Embryonic facial prominence (tissue), 1 donor: ENCODE data around the gene CLDN22.

Experiments used
- DNase-seq: peaks from one replicate; pipeline ENCODE4 v3.0.0-alpha.2; 2016; ENCODE audit errors: extremely low spot score

Gene CLDN22

DNA sequence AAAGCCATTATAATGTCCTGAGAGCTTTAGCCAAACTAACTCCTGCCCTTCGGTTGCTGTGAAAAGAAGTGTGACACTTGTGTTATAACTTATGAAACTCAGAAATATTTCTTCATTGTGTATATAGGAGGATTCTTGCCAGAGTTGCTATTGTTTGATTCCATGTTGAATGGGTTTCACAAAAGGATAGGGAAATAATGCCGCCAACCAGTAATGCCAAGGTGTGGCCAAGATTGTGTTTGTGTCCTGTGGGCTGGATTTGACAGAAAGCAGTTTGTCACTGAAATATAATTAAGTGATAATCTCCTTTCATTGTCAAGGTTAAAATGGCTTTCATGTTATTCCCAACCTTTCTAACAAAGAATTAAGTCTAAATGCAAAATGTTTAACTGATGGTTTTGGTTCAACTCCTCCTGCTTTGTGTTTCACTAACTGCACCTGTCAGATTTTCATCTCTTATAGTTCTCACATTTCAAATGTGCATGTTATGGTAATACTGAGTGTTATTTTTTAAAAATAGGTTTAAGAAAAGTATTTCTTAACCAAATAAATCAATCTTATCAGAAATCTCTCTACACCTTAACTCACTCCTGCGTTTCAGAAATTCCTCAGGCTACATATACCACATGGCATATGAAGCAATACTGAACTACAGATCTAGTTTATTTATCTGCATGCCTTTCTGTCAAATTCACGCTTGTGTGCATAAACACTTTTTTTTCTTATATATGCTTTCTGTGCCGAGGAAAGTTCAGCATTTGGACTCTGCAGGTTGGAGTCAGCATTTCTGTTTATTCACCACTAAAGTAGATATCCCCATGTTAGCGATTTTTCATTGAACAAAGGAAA, at the start of gene CLDN22:
CLDN22 (minus strand) TSS at position 66 of the 849 bp plus-strand sequence; CDS start at position 8, 58 bp downstream.
- no peak for DNase-seq

DNA sequence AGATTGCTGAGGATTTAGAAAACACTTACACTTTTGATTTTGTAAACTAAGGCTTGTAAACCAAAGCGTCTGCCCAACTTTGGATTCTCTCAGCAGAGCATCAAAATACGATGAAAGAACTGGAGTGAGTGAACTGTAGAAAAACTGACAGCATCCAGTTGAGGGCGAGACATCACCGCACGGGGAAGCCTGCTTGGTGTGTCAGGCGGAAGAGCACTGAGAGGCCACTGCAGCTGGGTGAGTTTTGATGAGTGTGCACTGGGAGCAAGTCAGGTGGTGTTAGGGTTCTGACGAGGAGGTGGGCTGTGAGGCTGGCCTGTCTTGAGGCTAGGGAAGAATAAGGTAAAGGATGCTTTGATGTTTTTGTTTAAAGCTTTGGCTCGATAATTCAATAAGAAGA, 49.0 kb upstream of the CLDN22 start:
- DNase-seq, result no peak

DNA sequence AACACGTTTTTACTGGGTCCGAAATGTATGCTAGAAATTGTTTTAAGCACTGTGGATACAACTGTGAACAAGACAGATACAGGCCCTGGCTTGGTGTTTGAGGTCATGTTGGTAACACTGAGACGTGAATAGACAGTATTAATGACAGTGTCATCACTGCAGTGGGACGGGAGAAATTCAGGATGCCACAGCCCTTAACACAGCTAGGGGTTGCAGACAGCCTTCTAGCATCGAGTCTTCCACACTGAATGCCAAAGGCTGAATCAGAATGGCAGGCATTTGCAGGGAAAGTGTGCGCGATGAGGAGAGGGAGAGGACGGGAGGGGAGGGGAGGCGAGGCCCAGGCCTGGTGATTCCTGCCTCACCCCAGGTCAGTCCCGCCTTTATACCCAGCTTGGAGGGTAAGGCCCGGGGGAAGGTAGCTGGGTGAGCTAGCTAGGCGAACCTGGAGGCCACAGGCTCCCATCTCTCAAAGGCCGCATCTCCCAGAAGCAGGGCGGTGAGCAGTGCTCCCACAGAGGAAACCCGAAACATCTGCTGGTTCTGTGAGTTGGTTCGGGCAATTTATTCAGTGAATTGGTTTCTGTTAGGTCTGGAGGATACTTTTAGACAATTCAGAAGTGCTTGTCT, 46.2 kb upstream of the CLDN22 start:
- DNase-seq, result no peak

DNA sequence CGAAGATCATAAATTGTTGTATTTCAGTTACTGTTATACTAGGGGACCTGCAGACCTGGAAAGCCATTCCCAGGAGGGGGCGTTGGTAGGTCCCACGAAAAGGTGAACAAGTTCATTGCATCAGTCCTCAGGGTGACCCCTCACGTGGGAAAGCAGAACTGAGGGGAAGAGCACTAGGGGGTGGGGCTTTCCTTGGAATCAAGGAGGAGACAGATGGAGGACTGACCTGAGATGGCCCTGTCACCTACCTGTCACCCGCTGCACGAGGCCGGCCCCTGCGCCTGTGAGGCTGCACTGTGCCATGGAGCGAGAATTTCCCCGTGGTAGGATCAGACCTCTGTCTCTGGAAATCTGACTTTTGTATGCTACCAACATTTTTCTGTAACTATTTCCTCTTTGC, 43.9 kb upstream of the CLDN22 start:
- DNase-seq, result no peak

DNA sequence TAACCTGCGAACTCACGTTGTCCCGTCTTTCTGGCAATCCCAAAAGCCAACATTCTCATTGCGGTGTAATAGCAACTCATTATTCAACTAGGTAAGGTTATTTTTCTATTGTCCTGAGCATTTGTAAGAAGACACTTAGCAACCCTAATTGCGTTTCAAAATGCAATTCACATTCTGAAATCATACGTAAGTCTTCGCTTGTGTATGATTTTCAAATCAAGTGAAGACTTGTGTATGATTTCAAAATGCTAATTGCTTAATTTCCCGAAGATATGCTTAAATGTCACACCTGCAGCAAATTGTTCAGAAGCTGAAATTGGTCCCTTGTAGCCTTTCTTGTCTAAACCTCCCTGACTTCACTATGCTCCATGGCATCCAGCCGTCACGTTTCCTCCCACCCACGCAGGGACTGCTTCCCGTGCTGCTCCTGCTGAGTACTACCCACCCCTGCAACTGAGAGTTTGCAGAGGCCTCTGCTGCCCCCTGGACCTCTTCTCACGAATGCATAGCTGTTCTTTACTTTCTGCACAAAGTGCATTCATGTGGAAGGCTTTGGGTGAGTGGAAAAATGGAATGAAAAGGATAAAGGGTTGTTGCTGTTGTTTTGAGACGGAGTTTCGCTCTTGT, 43.0 kb upstream of the CLDN22 start:
- no peak for DNase-seq

DNA sequence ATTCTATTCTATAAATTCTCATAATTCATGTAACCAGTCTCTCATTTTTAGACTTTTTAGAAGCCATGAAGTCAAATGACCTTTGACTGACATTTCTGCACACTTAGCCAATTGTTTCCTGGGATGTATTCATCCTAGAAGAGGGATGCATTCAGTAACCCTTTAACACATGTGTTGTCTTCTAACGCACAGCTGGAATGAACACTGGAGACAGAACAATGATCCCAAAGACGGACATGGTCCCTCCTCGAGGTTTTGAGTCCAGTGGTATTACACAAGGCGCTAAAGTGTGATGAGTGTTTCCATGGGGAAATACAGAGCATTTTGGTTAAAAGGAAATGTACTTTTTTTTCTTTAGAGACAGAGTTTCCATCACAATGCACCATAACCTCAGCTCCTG, 42.0 kb upstream of the CLDN22 start:
- no peak for DNase-seq

DNA sequence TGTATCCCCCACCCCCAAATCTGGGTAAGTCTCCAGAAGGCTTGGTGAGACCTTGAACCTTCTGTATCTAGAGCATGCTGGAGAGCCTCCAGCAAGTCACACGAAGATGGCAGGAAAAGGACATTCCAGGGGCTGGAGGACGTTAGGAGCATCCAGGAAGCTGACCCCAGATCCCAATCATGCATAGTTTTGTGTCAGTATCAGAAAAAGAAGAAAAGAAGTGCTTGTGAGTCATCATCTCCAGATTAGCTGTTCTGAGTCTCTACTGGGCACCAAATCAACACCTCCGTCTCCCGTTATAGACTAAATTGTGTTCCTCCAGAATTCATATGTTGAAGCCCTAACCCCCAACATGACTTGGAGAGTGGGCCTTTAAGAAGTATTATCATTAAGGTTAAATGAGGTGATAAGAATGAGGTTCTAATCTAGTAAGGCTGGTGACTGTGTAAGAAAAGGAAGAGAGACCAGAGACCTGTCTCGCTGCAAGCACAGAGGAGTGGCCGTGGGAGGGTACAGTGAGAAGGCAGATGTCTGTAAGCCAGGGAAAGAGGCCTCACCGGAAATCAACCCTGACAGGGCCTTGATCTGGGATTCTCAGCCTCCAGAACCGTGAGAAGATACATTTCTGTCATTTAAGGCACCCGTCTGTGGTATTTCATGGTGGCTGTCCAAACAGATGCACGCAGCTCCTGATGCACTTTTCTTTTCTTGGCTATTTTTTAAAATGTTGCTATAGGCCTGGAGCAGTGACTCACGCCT, 40.3 kb upstream of the CLDN22 start:
- DNase-seq, result no peak

DNA sequence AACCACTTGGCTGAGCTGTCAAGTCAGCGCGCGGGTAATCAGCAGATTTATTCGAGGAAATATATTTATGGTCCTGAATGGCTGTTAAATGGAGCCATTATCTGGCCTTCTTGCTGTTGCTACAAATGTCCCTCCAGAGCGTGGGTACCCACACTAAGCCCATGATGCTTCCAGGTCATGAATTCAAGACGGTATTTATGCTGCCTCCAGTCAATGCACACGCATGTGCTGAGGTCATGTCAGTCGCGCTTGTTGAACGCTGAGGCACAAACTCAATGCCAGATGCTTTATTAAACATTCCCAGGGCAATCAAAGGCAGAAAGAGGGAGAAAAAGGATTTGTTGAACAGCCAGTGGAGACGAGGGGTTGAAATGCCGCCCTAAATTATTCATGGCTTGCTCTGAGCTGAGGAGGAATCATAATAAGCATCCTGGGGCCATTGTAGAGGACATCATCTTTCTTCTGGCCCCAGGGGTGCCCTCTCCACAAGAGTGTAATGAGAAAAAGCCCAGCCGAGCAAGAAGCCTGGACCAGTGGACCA, 38.2 kb upstream of the CLDN22 start:
- DNase-seq, result no peak

DNA sequence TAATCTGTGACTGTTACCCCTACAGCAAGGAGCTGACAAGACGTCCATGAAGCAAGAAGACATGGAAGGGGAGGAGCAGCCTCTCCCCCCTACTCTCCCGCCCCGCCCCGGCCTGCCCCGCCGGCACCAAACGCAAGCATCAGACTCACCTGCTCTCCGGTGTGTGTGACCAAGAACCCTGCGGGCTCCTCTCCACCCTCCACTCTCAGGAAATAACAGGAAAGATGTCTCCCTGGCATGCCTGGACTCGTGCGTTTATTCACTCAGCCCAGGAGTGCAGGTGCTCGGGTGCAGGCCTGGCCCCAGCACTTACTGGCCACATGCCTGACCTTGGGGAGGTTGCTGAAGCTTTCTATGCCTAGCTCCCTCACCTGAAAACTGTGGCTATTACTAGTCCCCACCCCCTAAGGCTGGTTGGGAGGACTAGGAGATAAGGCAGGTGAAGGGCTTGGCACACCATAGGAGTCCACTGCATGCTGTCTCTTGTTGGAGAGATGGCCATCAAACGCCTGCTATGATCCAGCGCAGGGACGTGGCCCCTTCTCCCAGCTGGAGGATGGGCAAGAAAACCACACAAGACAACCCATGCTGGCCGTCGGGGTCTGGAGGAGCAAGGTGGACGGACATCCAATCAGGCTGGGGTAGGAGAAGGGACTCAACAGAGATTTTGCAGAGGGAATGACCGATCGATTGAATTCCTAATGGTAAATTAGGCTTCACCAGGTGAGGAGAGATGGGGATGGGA, 37.0 kb upstream of the CLDN22 start:
- no peak for DNase-seq

DNA sequence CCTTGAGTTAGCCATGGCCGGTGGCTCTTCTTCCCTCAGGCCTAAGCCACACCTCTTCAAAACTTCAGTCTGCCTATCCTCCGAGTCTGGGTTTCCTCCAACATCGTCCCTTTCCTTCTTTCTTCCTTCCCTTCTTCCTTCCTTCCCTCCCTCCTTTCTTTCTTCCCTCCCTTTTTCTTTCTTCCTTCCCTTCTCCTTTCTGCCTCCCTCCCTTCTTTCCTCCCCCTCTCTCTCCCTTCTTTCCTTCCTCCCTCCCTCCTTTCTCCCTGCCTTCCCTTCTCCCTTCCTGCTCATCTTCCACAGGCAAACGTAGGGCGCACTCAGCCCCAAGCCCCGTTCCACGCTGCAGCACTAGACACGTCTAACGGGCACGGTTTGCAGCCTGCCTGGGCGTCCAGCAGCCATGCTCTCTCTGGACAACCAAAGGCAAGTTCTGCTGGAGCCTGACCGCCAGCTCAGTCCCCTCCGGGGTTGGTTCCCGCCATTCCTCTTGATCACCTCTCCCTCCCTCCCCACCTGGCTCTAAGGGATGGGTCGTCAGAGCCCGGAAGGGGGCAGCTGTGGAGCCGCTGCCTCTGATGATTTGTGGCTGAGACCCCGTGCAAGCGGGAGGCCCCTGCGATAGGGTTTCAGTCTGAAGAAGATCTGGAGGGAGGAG, 36.2 kb upstream of the CLDN22 start:
- no peak for DNase-seq

DNA sequence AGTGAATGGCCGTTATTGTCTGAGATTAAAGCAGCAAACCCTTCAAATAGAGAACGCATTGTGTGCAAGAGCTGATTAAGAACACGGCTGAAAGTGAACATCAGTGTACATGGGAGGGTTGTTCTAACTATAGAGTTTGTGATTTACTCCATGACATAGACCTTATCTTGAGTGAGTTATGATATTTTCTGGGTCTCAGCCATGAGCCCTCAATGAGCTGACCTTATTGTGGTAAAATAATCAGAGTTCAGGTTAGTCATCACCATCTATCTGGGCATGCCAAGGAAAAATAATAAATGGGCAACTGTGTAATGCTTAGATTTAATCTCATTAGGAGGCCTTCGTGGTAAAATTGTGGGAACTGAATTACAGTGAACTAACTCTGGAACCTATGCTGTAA, 35.3 kb upstream of the CLDN22 start:
- DNase-seq, result no peak

DNA sequence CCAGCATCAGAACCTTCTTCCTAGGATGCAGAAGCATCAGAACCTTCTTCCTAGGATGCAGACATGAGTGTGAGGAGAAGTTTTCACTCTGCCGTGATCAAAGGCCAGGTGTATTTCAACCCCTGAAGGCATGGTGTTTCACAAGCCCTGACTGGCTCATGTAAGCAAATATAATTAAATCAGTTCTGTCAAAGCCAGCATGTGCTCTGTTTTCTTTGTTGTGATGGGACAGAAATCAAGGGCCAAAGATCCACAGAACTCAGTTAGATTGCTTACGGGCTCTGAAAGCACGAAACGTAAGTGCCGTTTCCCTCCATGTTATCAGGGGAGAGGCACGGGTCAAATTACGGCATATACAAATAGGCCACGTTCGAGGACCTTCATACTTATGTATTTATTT, 34.1 kb upstream of the CLDN22 start:
- no peak for DNase-seq

DNA sequence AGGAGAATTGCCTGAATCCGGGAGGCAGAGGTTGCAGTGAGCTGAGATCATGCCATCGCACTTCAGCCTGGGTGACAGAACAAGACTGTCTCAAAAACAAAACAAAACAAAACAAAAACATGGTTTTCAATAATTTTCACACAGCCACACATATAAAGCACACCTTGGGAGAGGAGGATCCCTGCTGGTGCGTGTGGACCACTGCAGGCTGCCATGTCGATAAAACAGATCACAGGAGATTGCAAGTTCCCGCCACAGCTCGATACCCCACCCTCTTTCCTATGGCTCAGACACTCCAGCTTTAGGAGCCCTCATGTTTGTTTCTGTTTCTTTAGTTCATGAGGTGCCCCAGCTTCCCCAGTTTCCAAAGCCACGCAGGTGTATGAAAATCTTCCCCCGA, 33.5 kb upstream of the CLDN22 start:
- no peak for DNase-seq

DNA sequence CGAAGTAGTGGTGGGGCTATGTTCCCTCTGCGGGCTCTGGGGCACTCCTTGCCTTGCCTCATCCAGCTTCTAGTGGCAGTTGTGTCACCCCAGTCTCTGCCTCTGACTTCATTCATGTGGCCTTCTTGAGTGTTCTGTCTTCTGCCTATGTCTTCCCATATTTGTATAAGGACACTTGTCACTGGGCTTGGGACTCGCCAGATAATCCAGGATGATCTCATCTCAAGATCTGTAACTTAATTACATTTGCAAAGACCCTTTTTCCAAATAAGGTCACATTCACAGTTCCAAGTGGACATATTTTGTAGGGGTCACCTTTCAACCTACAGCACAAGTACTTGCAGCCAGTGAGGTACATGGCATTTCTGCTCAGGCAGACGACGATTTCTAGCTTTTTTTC, 32.5 kb upstream of the CLDN22 start:
- DNase-seq, result no peak

DNA sequence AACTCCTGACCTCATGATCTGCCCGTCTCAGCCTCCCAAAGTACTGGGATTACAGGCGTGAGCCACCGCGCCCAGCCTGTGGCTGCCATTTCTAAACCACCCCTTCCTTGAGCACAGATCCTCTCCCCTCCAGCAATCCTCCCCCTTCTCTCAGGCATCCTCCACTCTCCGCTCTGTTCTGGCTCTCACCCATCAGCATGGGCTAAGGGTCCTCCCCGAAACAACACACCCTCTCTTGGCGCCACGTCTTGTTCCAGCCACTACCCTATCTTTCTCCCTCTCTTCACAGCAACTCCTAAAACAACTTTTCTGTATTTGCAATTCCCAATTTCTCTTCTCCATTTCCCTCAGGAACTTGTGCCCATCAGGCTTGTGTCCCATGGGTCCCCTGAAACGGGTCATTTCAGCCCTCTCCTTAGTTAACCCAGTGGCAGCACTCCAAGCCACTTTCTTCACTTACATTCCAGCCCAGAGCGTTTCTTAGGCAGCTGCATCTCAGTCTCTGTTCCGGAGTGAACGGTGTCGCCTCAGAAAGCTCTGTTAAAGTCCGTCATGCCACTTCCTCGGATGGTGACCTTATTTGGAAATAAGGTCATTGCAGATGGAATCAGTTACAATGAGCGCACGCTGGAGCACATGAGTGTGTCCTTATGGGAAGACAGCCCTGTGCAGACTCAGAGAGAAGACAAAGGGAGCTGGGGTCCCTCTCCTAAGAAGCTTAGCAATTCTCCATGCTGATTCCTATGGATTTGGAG, 30.4 kb upstream of the CLDN22 start:
- no peak for DNase-seq

DNA sequence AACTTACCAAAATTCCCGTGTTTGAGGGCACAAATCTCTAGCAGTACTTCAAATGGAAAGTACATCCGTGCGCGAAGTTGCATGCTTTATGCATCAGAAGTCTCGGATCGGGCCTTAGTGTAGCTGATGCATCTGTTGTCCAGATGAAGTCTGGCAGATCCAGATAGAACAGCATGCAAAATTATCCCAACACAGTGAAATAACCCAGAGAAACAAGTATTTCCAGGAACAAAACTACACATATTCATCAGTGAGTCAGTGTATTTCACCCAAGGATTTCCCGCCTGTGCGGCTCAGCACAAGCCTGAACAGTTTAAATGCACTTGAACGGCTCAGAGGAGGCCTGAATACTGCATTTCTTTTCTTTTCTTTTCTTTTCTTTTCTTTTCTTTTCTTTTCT, 29.6 kb upstream of the CLDN22 start:
- no peak for DNase-seq

DNA sequence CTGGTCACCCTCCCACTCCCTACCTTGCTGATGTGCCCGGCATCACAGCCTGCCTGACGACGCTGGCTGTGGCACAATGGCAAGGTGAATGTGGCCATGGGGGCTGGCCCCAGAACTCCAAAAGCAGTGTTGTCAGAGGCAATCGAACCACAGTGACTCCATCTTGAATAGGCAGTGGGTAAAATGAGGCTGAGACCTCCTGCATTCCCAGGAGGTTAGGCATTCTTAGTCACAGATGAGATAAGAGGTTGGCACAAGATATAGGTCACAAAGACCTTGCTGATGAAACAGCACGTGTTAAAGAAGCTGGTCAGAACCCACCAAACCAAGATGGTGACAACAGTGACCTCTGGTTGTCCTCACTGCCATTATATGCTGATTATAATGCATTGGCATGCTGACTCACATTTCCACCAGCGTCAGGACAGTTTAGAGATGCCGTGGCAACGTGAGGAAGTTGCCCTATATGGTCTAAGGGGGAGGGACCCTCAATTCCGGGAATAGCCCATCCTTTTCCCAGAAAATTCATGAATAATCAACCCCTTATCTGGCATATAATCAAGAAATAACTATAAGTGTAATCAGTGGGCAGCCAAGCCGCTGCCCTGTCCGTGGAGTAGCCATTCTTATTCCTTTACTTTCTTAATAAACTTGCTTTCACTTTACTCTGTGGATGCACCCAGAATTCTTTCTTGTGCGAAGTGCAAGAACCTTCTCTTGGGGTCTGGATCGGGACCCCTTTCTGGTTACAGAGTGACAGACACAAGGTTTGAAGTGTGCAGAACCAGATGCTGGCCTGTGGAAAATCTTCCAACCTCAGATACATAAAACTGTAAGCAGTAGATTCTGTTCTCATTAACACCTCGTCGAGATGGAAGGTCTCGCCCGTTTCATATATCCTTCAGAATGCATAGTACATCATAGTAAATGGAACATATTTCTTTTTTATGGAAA, 28.9 kb upstream of the CLDN22 start:
- DNase-seq, result no peak

DNA sequence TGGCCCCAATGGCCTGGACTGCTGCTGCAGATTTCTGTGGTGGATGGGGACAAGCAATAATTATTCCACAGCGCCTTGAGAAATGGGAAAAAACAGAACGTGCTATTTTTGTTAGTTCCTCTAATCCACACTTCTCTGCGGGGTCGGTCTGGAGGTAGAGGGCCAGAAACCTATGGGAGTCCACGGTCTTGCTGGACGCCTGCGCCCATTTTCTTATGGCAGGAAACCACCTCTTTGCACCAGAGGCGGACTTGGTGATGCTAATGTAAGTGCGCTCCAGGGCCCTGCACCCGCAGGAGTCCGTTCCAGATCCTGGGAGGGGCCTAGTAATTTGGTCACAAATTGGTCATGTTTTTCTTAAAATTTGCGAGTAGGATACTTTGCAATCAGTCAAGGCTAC, 28.1 kb upstream of the CLDN22 start:
- DNase-seq, result no peak

DNA sequence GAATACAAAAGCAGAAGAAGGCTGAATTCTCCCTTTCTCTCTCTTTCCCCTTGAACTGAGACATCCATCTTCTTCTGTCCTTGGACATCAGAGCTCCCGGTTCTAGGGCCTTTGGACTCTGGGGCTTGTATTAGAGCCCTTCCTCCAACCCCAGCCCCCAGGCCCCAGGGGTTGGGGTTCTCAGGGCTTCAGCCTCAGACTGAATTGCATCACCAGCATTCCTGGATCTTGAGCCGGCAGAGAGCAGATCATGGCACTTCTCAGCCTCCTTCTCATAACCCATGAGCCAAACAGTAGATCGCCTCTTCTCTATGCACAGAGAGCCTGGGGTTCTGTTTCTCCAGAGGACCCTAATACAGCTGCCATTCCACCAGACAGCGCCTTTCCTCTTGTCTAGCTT, 27.5 kb upstream of the CLDN22 start:
- DNase-seq, result no peak
